Measurements from ENCODE around the gene POPDC2. TPM values are rescaled to one million over a fixed set of nuclear protein-coding genes. Genes with fewer than 3 reads are reported as not detected.

The POPDC2 gene
- total and polyA plus RNA-seq, 2 of the 4 experiments (the other 2 are of a cell fraction): under 0.01 to 0.29 TPM

- Histone ChIP-seq H2AK9ac (replicated peaks; ENCODE audit: low read depth, low read length, poor library complexity) (no peak overlapping the region), H3K36me3 (ENCODE audit: control insufficient read depth, insufficient read depth, low read length) (no peaks in the 10 kb centered on the region), H3K56ac (ENCODE audit: extremely low read depth, insufficient read depth, low read length) (no peak overlapping the region), H3K4me1 (ENCODE audit: control insufficient read depth, insufficient read depth, low read length) (no peaks in the 10 kb centered on the region), H3K27ac (ENCODE audit: insufficient read depth, low read length) (no peak overlapping the region), H3K4me2 (ENCODE audit: low read depth, low read length) (no peak overlapping the region), H4K91ac (ENCODE audit: insufficient read depth, low read depth, low read length) (no peak overlapping the region), H2AFZ (replicated peaks; ENCODE audit: low read length, poor library complexity) (no peak overlapping the region), H3K79me1 (ENCODE audit: low read depth in 1 of 2, low read length in 2 of 2) (no peaks in the 10 kb centered on the region), H2BK5ac (ENCODE audit: low read depth, low read length, poor library complexity, severe bottlenecking) (no peak overlapping the region), H2BK20ac (ENCODE audit: low read depth, low read length) (no peak overlapping the region), H2BK120ac (ENCODE audit: low read depth, low read length) (no peak overlapping the region), H3K9me3 (ENCODE audit: control insufficient read depth, insufficient read depth, low read length) (no peaks in the 10 kb centered on the region), H3K9ac (ENCODE audit: low read depth, low read length) (no peak overlapping the region), H3K14ac (replicated peaks; ENCODE audit: low read depth, low read length) (no peak overlapping the region), H3K9me1 (ENCODE audit: insufficient read depth, low read length) (no peaks in the 10 kb centered on the region), H4K8ac (ENCODE audit: low read depth in 2 of 2, low read length in 2 of 2) (no peak overlapping the region), H3K27me3 (ENCODE audit: control insufficient read depth, insufficient read depth, low read length) (peaks cover 24% of the 10 kb centered on the region), H3K18ac (ENCODE audit: low read depth, low read length) (no peak overlapping the region), H3K4ac (ENCODE audit: low read depth, low read length) (no peak overlapping the region), H4K20me1 (ENCODE audit: insufficient read depth, low read length) (no peaks in the 10 kb centered on the region), H4K5ac (ENCODE audit: low read depth, low read length) (no peak overlapping the region), H3K23ac (ENCODE audit: low read depth, low read length) (no peak overlapping the region), H2AK5ac (ENCODE audit: low read depth, low read length) (no peak overlapping the region), H3K4me3 (ENCODE audit: insufficient read depth, low read depth, low read length) (no peak overlapping the region), H2BK15ac (ENCODE audit: low read depth, low read length) (no peak overlapping the region)
- dilution Hi-C loops (cut with HindIII; ENCODE audit: low sequenced_read_pairs, unreplicated experiment): no loop called here
- BruUV-seq (replicated peaks): no TSS peak
- ATAC-seq (ENCODE audit: low read depth) (no peak), DNase-seq (no peak)
- CTCF ChIA-PET: no interaction called here
- in situ Hi-C loops (cut with MboI; ENCODE audit: low sequenced_read_pairs): loop anchor here (25.0 kb wide), 1 partner anchor 707 kb away; no protein-coding TSS in a partner anchor
- POLR2A ChIA-PET (ENCODE audit: unreplicated experiment): no interaction called here
- TF ChIP-seq BHLHE40 (IDR thresholded peaks at IDR 0.05; ENCODE audit: low read depth, low read length) (no peak), MXI1 (IDR thresholded peaks at IDR 0.05; ENCODE audit: borderline replicate concordance, low read depth, low read length) (no peak), MAZ (IDR thresholded peaks at IDR 0.05; ENCODE audit: borderline replicate concordance, low read depth, low read length) (no peak), RCOR1 (IDR thresholded peaks at IDR 0.05; ENCODE audit: insufficient replicate concordance, low read length) (no peak), CTCF (conservative IDR thresholded peaks at IDR 0.05; ENCODE audit: low read depth, low read length) (no peak), ELK1 (IDR thresholded peaks at IDR 0.05; ENCODE audit: borderline replicate concordance, low read depth, low read length) (no peak), CHD1 (IDR thresholded peaks at IDR 0.05; ENCODE audit: low read depth, low read length) (no peak), RAD21 (IDR thresholded peaks at IDR 0.05; ENCODE audit: low read length) (no peak), CEBPB (IDR thresholded peaks at IDR 0.05; ENCODE audit: low read depth, low read length) (no peak), SMC3 (IDR thresholded peaks at IDR 0.05; ENCODE audit: low read depth, low read length) (no peak), MAFK (IDR thresholded peaks at IDR 0.05; ENCODE audit: low read depth, low read length) (no peak), NFE2L2 (IDR thresholded peaks at IDR 0.05; ENCODE audit: low read depth, low read length) (no peak), RFX5 (IDR thresholded peaks at IDR 0.05; ENCODE audit: low read depth, low read length) (no peak), POLR2A (IDR thresholded peaks at IDR 0.05; ENCODE audit: low read depth, low read length) (no peak), FOS (IDR thresholded peaks at IDR 0.05; ENCODE audit: low read depth, low read length) (no peak)
- TF ChIP-seq, protein P1, sequence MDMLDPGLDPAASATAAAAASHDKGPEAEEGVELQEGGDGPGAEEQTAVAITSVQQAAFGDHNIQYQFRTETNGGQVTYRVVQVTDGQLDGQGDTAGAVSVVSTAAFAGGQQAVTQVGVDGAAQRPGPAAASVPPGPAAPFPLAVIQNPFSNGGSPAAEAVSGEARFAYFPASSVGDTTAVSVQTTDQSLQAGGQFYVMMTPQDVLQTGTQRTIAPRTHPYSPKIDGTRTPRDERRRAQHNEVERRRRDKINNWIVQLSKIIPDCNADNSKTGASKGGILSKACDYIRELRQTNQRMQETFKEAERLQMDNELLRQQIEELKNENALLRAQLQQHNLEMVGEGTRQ (IDR thresholded peaks at IDR 0.05; ENCODE audit: low read depth, low read length): no peak
- intact Hi-C loops (cut with micrococcal nuclease): no loop called here
- 80% methylated on average over 1 of the region's 5 CpGs; no CpG with 5 or more reads in 1 of the 2 experiments for WGBS, 2 experiments (ENCODE audit: extremely low coverage in 2 of 2, insufficient read length in 1 of 2)
Measured at GRCh38 chr3:119594066-119594465, 66.3 kb downstream of the POPDC2 start.
